ENCODE data around the gene MOBP.

- TF ChIP-seq POLR2AphosphoS5 (IDR thresholded peaks at IDR 0.05; ENCODE audit: low read depth, low read length) (no peak), POLR2A (IDR thresholded peaks at IDR 0.05; ENCODE audit: low read depth, low read length) (no peak)
Measured at GRCh38 chr3:39541442-39541841, 74.0 kb downstream of the MOBP start.

Data from GM12892 (cell line).